Activated effector memory CD4-positive, alpha-beta T cell treated with Interleukin-2 at 50 U/mL for 16 hours (primary cell): ENCODE results near the gene BCL6.

Source experiments
- DNase-seq: peaks from one replicate; pipeline ENCODE4 v3.0.0-alpha.2; 2020

Gene BCL6

GRCh38 chr3:187745201-187746058 is at the start of gene BCL6:
BCL6 (minus strand) TSS chr3:187745468; CDS start chr3:187733693, 11,775 bp downstream.
- DNase-seq = peak; percentile 80

- no peak for DNase-seq
These were observed 49.5 kb upstream of the BCL6 start for GRCh38 chr3:187794731-187795130.

- DNase-seq = no peak
These were observed 48.4 kb upstream of the BCL6 start for GRCh38 chr3:187793618-187794017.

DNA sequence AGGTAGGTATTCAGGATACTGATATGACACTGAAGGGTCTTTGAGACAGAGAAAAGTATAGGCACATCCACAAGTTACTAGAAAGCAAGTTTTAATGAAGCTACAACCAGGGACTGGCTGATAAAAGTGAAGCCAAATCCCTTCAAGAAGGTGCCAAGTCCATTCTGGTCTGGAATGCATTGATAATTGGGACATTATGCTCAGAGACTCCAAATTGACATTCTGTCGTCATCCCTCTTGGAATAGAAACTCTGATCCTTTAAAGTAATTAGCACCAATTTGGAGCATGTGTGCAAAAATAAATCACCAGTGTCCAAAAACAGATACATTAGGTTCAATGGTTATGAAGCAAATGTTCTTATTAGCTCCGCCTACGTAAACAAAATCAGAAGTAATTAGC is 47.3 kb upstream of the BCL6 start:
- no peak for DNase-seq

GRCh38 chr3:187789872-187790271 is 44.6 kb upstream of the BCL6 start:
- DNase-seq = no peak

GRCh38 chr3:187788984-187789857 is 44.0 kb upstream of the BCL6 start:
- DNase-seq = no peak

GRCh38 chr3:187783098-187783497 is 37.8 kb upstream of the BCL6 start:
- no peak for DNase-seq

GRCh38 chr3:187782006-187782405 is 36.7 kb upstream of the BCL6 start:
- DNase-seq = no peak

DNA sequence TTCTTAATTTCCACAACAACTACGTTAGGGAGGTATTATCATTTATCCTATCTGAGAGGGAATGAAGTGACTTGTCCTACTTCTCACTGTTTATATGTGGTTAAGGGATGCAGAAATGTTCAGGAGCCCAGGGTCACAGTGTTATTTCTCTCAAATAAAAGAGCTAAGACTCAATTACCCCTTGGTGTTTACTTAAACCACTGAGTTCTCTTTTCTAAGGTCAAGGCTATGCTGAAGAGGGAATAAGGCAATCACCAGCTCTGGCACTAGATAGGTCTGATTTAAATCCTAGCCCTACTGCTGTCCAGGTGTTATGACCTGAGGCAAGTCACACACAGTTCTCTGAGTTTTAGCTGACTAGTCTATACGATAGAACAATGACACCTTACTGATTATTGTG is 35.7 kb upstream of the BCL6 start:
- DNase-seq = no peak

GRCh38 chr3:187778726-187779125 is 33.5 kb upstream of the BCL6 start:
- no peak for DNase-seq

DNA sequence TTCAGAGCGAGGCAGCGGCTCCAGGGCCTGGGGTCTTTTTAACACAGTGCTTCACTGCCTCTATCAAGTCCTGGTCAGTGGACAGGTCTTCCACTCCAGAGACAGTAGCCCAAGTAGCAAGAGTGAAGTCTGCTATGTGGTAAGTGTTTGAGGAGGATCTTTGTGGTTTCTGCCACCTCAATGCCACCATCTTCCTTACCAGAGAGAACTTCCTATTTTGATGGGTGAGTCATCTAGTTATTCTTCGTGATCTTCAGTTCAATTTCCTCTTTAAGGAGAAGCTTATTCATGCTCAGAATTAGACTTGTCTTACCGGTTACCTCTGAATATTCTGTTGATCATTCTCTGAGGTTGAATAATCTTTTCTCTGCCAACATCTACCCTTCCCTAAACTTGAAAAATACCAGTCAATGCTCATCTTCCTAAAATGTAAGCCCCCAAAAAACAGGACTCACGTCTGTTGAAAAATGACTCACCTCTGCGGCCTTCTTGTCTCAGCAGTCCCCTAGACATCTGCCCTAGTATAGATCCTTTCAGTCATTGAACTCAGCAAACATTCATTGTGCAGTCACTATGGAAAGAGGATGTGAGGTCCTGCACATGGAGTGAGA is 32.2 kb upstream of the BCL6 start:
- peak; percentile 16 for DNase-seq

DNA sequence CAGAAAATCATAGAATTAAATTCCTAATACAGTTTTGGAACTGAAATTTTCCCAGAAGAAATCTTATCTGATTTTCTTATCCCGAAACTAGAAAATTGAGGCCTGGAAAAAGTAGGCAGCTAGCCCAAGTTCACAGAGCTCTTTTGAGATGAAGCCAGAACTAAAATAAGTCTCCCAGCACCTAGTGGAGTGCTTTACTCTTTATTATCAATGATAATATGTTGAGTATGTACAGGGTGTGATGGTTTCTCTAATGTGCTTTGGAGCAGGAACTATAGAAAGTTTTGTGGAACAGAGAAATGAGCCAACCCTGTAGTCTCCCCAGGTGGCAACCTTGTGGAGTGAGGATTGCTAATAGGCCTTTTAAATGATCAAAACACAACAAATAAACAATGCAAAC is 30.3 kb upstream of the BCL6 start:
- DNase-seq = no peak

- DNase-seq = no peak
These were observed 29.0 kb upstream of the BCL6 start for GRCh38 chr3:187774185-187774789.

DNA sequence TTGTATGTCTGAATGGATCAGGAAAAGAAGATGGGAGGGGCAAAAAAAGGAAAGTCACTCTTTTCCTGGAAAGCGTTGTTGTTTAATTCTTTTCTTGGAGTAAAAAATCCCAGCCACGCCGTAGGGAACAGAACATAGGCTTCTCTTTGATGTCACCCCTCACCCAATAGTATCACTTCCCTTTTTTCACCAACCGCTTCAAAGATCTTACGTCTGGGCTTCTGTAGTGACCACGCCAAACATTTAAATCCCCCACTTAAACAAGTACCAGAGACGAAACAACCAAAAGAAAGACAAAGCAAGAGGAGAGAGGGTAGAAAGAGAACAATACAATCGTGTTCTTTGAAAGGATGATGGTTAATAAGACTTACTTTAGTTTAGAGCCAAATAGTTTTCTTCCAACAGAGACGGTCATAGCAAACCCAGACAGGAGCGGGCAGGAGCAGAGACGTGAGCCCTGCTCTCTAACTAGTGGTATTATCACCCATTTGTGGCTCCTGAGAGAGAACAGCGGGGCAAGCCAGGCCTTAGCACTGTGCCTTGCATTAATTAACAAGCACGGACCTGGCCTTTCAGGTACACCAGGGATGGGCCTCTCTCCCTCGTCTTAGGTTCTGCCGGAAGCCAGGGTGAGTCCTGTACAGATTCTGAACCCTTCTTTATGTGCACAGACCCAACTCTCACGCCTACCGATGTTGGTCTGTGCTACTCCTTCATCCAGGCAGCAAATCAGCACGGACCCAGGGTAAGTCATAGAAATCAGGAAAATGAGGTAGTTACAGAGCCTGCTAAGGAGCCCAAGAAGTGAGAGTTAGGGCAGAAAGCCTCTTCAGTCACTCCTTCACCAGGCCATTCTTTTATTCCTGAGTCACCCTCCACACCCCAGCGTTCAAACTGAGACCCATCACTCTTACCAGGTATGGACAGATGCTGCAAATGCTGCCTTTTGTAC is 28.2 kb upstream of the BCL6 start:
- DNase-seq = no peak

GRCh38 chr3:187770224-187770623 is 25.0 kb upstream of the BCL6 start:
- DNase-seq = no peak

GRCh38 chr3:187769771-187770170 is 24.5 kb upstream of the BCL6 start:
- no peak for DNase-seq

DNA sequence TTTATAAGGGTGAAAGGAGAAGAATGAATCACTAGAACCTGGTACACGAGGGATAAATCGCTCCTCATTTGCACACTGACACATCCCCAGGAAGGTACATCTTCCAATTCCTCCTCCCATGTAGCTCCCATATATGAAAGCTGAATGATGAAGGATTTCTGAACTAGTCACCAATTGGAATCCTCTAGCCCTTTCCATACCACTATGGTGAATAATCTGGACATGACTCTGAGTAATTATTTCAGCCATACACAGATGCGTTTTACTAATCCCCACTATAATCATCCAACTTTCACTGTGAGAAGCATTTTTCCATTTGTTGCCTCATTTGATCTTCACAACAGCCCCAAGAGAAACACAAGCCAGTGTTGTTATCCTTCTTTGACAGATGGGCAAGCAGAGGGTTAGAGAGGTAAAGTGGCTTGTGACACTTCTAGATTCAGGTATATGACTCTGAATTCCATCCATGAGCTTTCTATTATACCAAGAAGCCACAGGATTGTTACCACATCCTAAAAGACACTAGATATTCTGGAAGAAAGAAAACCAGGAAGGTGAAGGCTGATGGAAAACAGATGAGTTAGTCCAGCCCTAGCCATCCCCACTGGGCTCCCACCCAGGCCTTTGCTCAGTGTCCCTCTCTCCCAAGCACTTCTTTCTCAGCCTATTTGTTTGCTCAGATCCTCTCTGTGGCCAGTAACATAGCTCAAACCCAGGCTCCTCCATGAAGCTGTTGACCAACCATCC is 22.2 kb upstream of the BCL6 start:
- DNase-seq = no peak

- no peak for DNase-seq
These were observed 20.1 kb upstream of the BCL6 start for GRCh38 chr3:187765342-187765741.

DNA sequence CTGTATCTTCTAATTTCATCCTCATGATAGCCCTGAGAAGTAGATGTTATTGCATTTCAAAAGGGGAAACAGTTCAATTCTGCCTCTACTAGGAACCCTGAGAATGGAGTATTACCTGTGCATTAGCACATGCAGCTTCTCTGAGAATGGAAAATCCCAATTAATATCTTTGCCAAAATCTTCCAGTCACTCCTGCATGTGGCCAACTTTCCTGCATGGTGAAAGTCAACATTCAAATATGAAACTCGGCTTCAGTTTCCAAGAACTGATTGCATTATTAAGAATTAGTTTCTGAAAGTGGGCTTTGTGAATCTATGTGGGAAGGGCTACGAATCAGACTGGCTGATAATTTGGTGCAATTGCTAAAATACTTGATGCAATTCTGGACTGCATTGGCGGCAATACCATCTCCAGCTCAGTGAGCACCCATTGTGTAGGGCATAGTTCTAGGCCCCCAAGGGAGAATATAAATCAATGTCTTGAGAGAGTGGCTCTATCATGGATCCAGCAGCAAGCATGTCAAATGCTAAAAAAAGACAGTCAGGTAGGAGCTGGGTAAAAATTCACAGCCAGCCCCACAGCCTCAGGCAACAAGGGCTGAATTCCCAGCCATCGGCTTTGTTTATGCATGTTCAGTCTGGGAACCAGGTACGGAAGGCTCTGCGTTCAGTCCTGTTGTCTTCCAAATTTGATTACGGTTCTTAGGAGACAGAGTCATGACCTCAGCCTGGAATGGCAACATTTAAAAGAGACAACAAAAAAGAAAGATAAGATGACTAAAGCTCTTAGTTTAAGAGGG is 18.8 kb upstream of the BCL6 start:
- no peak for DNase-seq

DNA sequence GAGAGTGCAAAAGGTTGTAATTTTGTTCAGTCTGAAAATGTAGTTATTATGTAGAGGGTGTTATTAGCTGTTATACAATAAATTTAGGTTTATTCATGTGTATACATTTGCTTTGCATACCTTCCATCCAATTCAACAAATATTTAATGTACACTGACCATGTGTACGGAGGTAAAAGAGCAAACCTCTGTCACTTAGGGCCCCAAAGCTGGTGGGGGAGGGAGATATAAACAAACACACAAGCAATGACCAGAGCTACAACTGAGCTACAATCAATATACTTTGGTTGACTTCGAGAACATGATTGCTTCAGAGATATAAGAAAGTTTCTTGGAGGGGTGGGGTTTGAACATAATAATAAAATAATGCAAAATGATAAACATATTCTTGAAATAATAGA is 17.5 kb upstream of the BCL6 start:
- no peak for DNase-seq
